ENCODE results near the gene GJA5.

The GJA5 gene

GRCh38 chr1:147729315-147729714 is 31.1 kb downstream of the GJA5 start:
- no peak for DNase-seq

- no peak for DNase-seq
Measured at GRCh38 chr1:147726168-147726567, 34.2 kb downstream of the GJA5 start.

- no peak for DNase-seq
Measured at GRCh38 chr1:147725685-147726084, 34.7 kb downstream of the GJA5 start.

- peak in 3 of 56 donors; percentile 1 to 16 (median 8) for DNase-seq
Measured at GRCh38 chr1:147723691-147724323, 36.6 kb downstream of the GJA5 start.

GRCh38 chr1:147722124-147722523 is 38.3 kb downstream of the GJA5 start:
- DNase-seq: no peak

- DNase-seq: no peak
Measured at GRCh38 chr1:147721716-147722115, 38.7 kb downstream of the GJA5 start.

GRCh38 chr1:147720557-147720956 is 39.8 kb downstream of the GJA5 start:
- no peak for DNase-seq

GRCh38 chr1:147719711-147720225 is 40.6 kb downstream of the GJA5 start:
- no peak for DNase-seq

GRCh38 chr1:147719029-147719698 is 41.2 kb downstream of the GJA5 start:
- no peak for DNase-seq

GRCh38 chr1:147717706-147718097 is 42.7 kb downstream of the GJA5 start:
- DNase-seq: no peak

GRCh38 chr1:147717051-147717705 is 43.2 kb downstream of the GJA5 start:
- DNase-seq: no peak

- no peak for DNase-seq
Measured at GRCh38 chr1:147712605-147713004, 47.8 kb downstream of the GJA5 start.
